ENCODE measurements around the gene OPA3.

The OPA3 gene

DNA sequence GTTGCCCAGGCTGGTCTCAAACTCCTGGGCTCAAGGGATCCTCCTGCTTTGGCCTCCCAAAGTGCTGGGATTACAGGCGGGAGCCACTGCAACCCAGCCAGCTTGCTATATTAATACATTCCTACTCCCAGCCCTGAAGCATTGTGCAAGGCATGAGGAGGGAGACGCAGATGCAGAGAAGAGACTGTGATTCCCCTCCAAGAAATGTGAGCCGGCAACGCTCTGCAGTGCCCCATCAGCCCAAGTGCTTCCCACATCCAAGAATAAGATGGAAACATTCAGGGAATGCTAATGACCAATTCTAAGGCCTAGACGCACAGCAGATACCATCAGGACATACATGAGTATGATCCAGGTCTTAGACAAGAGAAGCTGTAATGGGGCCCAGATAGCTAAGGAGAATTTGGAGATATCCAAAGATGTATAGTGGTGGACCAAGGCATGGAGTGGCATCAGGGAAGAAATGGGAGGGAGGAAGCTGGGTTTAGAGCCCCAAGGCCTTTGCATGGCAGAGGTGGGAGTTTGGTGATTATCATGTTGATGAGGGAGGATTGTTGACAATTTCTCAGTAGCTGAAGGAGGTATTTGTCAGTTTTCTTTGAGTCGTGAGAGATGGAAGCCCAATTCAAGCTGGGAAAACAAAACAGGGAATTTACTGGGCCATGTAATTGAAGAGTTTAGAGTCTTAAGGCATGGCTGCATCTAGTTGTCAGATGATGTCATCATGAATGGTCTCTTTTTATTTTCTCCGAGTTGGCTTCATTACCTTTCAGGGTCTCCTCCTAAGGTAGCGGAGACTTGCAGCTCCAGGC lies 83.5 kb downstream of the OPA3 start:
- DNase-seq = no peak

DNA sequence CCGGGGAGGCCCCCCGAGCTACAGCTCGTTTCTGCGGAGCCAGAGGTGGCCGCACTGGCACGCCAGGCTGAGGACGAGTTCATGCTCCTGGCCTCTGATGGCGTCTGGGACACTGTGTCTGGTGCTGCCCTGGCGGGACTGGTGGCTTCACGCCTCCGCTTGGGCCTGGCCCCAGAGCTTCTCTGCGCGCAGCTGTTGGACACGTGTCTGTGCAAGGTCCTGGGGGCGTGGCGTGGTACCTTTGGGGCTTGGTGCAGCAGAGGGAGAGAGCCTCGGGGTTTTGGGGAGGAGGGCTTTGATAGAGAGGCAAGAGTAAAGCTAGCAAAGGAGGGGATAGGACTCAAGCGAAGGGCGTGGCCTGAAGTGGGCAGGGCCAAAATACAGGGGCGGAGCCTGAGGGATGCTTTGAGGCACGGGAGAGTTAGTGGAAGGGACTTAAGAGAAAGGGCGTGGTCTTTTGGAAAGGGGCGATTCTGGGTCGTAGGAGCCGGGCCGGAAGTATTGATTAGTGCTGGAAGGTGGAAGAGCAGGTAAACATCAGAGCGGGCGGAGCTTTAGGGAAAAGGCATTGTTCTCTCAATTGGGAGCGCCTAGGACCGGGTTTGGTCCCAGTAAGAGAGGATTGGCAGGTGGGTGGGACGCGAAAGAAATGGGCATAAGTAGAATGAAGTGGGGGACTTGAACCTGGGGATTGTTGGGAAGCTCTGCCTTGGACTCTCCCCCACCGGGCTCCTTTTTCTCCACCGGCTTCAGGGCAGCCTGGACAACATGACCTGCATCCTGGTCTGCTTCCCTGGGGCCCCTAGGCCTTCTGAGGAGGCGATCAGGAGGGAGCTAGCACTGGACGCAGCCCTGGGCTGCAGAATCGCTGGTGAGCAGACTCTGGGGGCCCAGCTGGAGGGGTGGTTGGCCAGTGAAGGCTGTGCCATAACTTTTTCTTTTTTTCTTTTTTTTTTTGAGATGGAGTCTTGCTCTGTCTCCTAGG lies 85.1 kb downstream of the OPA3 start:
- DNase-seq = peak; percentile 71 to 76

DNA sequence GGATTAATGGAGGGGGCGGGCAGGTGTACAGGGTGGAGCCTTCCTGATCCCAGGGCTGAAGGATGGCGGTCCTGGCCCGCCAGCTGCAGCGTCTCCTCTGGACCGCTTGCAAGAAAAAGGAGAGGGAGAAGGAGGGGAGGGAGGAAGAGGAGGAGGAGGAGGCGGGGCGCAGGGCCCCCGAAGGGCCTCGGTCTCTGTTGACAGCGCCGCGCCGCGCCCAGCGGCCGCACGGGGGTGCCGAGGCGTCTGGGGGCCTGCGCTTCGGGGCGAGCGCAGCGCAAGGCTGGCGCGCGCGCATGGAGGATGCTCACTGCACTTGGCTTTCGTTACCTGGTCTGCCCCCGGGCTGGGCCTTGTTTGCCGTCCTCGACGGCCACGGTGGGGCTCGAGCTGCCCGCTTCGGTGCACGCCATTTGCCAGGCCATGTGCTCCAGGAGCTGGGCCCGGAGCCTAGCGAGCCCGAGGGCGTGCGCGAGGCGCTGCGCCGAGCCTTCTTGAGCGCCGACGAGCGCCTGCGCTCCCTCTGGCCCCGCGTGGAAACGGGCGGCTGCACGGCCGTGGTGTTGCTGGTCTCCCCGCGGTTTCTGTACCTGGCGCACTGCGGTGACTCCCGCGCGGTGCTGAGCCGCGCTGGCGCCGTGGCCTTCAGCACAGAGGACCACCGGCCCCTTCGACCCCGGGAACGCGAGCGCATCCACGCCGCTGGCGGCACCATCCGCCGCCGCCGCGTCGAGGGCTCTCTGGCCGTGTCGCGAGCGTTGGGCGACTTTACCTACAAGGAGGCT lies 86.0 kb downstream of the OPA3 start, which contains the start of gene PPM1N:
Gene PPM1N, plus strand, starts transcription at position 33 of the 785 bp plus-strand sequence. Its CDS starts 30 bp downstream, at position 63.
- peak; percentile 72 for DNase-seq

DNA sequence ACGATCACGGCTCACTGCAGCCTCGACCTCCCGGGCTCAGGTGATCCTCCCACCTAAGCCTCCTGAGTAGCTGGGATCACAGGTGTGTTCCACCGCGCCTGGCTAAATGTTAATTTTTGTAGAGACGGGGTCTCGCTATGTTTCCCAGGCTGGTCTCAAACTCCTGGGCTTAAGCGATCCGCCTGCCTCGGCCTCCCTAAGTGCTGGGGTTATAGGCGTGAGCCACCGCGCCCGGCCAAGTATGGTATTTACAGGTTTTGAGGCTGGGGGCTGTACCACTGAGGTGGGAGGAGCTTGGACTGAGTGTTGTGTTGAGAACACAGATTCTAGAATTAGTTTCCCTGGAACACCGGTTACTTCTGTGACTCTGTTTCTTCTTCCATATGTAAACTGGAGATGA lies 86.8 kb downstream of the OPA3 start:
- DNase-seq = no peak

DNA sequence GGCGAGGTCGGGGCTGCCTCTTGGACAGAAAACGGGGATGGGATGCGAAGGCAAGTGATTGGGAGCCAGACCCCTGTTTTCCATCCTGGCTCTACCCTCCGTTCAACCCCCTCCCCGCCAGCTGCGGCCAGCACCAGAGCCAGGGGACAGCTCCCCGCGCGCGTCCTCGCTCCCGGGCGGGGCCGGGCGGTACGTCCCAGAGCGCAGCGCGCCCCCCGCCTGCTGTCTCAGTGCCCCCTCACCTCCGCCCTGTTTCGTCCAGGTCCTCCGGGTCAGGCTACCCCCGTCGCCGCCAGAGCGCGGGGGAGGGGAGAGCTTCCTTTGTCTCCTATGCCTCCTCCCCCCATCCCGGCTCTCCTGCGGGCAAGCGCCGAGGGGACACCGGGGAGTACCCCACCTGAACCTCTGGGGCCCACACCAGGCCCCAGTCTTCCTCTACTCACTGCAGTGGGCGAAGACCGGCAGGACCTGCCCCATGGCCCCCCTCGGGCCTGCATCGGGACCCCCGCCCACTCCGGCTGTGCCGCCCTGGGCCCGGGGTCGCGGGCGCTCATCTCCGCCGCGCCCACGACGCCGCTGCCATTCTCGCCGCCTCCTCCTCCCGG lies 88.2 kb downstream of the OPA3 start:
- DNase-seq = peak; percentile 37 to 49

DNA sequence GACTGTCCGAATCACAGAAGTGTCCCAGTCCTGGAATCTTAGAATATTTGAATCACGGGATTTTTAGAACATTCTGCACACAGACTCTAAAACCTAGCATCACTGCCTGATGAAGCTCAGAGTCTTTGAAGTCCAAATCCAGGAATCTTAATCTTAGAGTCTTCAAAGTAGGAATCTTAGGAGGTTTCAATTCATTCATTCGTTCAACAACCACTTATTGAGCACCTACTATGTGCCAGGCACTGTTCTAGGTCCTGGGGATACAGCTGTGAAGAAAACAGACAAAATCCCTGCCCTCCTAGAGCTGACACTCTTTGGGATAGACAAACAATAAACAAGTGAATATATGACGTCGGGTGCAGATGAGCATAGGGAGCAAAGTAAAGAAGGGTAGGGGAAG lies 89.4 kb downstream of the OPA3 start:
- no peak for DNase-seq

DNA sequence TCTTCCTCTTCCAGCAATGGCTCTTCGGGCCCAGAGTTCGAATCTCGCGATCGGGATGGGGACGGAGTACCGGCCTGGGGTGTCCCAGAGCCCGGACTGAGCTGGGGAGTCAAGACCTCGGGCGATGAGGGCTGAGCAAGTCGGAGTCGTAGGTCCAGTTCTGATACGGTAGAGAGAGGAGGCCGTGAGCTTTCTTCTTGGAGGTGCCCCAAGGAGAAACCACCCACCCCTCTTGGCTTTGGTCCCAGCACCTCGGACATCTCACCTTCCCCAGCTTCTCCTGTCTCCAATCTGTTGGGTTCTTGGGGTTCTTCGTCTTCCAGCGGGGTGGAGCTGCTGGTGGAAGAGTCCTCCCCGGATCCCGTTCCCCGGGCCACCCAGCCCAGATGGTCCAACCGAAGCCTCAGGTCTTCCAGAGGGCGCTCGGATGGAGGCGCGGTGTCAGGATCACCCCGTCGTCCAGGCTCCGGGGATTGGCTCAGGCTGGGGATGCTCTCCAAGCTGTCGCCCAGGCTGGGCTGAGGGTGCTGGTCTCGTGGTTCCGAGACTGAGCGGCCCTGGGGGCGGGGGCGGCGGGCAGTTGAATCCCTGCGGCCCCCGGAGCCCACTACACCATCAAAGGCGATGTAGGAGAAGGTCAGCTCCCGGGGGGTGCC lies 90.2 kb downstream of the OPA3 start:
- DNase-seq = no peak

DNA sequence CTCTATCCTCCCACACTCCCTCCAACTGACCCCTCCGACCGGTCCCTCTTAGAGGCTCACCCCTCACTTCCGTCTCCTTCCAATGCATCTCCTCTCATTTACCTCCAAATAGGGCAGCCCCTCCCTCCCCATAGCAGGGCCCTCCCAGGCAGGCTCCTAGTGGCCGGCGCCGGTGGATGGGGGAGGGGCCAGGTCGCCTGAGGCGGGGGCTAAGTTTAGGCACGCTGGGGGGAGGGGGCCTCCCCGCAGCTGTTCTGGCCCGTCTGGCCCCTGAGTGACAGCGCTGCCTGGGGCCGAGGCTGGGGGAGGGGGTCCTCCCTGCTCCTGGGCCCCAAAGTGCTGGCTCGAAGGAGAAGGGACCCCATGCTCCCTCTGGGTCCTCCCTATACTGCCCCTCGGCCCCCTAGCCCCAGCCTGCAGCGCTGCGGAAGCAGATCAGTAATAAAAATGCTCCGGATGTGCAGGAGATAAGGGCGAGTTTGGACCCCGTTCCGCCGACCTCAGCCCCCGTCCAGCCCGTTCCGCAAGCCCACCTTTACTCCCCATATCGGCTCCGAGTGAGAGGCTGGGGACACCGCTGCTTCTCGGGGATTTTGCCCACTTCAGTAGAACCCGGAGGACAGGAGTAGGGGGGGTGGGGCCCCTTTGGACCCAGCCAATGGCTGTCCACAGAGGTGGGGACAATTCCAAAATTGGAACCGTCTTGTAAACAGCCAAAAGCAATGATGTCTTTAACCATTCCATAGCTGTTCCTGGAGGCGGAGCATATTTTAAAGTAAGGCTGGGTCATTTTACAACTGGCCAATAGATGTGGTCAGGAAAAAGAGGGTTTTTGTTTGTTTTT lies 91.8 kb downstream of the OPA3 start:
- DNase-seq = no peak

DNA sequence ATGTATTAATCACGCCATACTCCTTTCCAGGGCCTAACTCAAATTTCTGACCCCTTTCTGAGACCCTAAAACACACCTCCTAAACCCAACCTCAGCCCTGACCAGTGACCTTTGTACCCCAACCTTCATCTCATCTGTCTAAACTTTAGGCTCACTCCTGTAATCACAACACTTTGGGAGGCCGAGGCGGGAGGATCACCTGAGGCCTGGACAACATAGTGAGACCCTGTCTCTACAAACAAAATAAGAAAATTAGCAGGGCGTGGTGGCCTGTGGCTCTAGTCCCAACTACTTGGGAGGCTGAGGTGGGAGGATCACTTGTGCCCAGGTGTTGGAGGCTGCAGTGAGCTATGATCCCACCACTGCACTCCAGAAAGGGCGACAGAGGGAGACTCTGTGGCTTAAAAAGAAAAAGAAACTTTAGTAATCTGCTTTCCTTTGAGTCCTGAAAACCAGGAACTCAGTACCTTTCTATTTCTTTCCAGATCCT lies 92.4 kb downstream of the OPA3 start:
- no peak for DNase-seq

DNA sequence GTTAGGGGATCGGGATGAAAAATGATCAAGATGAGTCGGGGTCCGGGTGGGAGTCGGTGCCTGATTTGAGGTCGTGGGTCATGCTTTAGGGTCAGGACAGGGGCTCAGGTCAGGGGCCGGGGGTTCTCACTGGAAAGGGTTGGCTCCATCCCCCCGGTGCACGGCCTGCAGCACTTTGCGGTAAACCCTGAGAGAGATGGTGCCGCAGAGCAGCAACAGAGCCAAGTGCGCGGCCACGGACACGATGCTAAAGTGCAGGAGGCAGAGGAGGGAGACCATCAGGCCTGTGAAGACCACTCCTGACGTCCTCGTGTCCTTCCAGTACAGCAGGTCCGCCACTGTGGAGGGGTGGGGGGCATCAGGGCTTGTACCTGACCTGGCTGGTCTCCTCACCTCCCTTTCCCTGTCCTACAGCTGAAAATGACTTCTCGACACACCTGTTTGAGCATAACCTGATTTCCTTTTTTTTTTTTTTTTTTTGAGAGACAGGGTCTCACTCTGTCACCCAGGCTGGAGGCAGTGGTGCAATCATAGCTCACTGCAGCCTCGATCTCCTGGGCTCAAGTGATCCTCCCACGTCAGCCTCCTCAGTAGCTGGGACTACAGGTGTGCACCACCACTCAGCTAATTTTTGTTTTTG lies 95.3 kb downstream of the OPA3 start:
- DNase-seq = no peak

DNA sequence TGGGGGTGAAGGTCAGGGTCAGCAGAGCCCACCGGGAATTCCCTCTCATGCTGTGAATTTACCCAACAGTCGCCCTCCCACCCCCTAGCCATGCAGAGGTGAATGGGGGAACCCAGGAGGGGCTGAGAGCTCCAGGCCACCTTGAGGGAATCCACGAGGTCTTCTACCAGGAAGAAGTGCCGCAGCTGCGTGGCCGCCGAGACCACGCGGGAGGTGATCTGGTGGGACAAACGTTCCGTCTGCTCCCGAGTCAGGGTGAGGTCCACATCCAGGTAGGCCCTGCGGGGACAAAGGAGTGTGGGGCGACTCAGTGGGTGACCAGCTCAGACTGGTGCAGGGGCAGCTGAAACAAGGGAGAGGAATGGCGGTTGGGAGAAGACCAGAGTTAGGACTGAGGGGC lies 95.9 kb downstream of the OPA3 start:
- no peak for DNase-seq

DNA sequence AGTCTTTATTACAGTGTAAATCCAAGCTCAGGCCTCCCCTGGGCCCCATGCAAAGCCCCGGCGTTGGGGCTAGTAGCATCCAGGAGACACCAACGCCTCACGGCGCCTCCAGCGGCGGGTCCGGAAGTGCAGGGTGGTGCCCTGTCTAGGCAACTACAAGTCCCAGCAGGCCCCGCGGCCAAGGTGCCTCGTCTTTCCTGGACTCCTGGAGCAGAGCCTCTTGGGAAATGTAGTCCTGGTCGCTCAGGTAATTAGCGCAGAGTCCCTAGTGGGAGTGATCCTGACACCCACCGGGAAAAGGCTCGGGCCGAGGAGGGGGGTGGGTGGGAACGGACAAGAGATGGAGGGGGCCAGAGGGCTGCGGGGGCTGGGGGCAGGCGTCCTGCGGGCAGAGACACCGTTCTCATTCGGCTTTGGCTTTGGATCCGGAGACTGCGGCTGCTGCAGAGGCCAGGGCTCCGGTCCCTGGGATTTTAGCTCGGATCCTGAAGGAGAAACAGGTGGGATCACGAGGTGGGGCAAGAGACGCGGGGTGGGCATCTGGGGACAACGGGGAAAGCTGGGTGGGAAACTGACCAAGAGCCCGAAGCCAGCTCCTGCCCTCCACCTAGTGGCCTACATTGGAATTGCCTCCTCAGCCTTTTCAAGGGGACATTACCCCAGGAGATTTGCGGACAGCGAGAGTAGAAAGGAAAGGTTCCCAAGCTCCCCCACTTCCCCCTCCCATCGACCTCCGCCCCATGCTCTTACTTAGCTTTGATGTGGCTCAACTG lies 99.1 kb downstream of the OPA3 start:
- DNase-seq = peak; percentile 96

DNA sequence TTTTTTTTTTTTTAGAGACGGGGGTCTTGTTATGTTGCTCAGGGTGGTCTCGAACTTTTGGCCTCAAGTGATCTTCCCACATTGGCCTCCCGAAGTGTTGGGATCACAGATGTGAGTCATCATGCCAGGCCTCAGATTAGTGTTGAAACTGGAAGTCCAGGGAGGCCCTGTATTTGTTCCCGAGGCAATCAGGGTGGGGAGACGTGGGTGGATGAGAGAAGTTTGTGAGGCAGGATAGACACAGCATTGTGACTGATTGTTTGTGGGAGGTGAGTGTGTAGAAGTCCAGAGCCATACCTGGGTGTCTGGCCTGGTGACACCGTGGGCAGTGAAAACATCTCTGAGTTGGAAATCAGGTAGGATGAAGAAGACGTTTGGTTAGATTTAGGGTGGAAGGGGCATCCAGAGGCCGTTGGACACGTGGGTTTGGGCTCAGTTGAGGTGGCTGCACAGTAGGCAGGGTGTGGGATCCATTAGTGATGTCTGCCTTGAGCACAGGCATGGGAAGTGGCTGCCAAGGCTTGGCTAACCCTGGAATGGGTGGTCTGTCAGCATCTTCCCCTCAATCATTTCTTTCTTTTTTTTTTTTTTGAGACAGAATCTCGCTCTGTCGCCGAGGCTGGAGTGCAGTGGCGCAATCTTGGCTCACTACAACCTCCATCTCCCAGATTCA lies 100.2 kb downstream of the OPA3 start:
- DNase-seq = no peak

DNA sequence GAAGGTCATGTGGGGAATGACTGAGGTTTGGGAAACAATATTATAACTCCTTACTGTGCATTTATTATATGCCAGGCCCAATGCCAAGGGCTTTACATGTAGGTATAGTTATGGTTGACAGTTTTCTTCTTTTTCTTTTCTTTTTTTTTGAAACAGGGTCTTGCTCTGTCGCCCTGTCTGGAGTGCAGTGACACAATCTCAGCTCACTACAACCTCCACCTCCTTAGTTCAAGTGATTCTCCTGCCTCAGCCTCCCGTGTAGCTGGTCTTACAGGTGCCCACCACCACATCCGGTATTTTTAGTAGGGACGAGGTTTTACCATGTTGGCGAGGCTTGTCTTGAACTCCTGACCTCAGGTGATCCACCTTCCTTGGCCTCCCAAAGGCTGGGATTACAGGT lies 101.6 kb downstream of the OPA3 start:
- no peak for DNase-seq

DNA sequence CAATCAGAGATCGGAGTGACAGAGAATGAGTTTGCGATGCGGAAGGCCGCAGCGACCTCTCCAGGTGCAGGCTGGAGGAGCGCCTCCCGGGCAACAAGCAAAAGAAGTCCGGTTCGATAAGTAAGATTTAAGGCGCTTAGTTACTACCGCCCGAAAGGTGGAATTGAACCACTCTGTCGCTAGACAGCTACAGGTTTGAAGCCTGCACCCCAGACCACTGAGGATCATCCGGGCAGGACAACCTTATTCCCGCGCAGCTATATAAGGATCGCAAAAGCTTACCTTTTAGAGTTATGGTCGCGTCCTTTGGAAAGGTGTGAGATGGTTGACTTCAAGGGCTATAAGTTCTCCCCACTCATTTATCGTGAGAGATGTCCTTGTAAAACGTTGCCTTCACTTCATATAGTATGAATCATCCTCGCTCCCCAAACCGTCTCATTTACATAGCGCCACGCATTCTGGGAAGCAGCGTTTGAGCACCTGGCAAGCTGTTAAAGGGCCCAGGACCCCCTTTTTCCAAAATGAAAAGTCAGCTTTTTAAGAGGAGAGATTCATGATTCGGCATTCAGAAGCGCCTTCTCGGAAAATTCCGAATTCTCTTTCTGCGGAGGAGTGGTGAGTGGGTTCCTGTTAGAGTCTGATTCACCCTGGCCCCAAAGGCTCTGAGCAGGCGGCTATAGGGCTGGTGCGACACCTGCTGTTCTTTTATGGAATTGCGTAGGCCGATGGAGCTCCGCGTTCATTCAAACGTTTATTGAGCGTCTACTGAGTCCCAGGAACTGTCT lies 106.0 kb downstream of the OPA3 start:
- DNase-seq = peak; percentile 89 to 93

DNA sequence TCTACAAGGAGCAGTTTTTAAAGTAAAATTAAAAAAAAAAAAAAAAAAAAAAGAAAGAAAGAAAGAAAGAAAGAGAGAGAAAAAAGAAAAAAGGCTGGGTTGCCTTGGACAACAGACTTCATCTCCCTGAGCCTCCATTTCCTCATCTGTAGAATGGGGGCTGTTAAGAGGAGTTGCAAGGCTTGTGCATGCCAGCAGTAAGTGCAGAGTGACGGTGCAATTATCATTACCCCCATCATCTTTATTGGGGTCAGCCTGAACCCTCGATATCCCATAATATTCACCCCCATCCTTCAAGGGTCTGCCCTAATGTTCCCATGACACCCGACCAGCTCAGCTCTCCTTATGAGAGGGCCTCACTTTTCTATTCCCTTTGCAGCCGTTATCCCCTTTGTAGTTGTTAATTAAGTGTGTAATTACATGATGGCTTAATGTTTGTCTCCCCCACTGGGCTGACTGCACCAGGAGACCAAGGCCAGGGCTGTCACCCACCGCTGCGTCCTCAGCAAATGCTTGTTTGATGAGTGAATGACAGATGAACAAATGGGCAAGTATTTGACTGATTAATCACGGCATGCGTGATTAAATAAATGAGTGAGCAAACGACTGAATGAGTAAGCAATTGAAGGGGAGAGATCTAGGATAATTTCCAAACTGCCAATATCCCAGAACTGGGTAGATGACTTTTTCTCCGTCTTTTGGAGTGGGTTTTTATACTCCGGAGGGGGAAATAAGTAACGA lies 106.7 kb downstream of the OPA3 start:
- peak; percentile 39 to 72 for DNase-seq
